Subcutaneous adipose tissue (tissue), 4 donors: ENCODE measurements around the gene CCR8. TPM values are rescaled to one million over a fixed set of nuclear protein-coding genes. Genes with fewer than 3 reads are reported as not detected.

Source experiments
- CTCF ChIP-seq: fragments of 450-650 bp; IDR thresholded peaks from one replicate; pipeline ENCODE4 v1.5.1; 2016; ENCODE audit warnings: low read depth, mild to moderate bottlenecking, control low read depth, antibody characterized with exemption, moderate library complexity
- total RNA-seq, 4 donors: library from RNA; depleted of rRNA; stranded (reverse); fragments of >200 nt; gene quantifications; one replicate each; pipeline ENCODE4 v1.1.0, GENCODE V29; 2016

The CCR8 gene, protein sequence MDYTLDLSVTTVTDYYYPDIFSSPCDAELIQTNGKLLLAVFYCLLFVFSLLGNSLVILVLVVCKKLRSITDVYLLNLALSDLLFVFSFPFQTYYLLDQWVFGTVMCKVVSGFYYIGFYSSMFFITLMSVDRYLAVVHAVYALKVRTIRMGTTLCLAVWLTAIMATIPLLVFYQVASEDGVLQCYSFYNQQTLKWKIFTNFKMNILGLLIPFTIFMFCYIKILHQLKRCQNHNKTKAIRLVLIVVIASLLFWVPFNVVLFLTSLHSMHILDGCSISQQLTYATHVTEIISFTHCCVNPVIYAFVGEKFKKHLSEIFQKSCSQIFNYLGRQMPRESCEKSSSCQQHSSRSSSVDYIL
- total RNA-seq: not detected

- TF ChIP-seq CTCF: no peak
These were observed at the start of gene CCR8 for GRCh38 chr3:39329493-39329892. CCR8 (plus strand) TSS chr3:39329709; CDS start chr3:39332332, 2,623 bp downstream.

- TF ChIP-seq CTCF: no peak
These were observed 49.6 kb upstream of the CCR8 start, which contains the start of gene CX3CR1 for GRCh38 chr3:39279745-39280517. CX3CR1 (minus strand) TSS chr3:39280036; CDS start chr3:39266509, 13,527 bp downstream.

DNA sequence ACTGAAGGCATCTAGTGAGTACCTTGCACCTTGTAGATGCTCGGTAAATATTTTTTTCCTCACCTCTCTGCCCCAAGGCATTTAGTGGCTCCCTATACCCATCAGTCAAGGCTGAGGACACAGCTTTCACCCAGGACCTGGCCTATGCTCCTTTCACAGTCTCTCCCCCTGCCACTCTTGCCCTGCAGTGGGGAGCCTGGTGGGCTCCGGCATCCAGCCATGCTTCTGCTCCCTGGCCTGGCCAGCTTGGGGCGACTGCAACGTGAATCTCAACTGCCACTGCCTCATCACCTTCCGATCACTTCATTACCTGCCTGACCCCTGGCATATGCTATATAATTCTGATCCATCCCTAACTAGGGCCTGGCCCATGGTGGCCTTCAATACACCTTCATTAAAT, 48.9 kb upstream of the CCR8 start:
- no peak for TF ChIP-seq CTCF

- TF ChIP-seq CTCF: no peak
These were observed 48.0 kb upstream of the CCR8 start for GRCh38 chr3:39281533-39281932.

- TF ChIP-seq CTCF: no peak
These were observed 47.5 kb upstream of the CCR8 start for GRCh38 chr3:39282057-39282456.

DNA sequence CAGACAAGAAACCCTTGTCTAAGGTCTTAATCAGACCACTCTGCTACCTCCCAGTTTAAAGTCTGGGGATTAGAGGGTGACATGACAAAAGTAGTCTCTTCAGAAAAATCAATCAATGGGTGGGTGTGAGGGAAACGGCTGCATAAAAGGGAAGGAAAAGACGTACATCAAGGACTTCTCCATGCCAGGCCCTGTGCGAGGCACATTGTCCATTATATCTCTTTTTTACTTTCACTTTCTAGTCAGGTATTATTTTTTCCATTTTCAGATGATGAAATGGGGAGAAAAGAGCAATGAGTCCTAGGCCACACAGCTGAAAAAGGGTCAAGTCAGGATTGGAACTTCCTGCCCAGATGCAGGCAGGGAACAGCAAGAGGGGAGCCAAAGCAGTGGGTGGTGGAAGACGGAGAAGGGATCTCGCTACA, 45.0 kb upstream of the CCR8 start:
- no peak for TF ChIP-seq CTCF

DNA sequence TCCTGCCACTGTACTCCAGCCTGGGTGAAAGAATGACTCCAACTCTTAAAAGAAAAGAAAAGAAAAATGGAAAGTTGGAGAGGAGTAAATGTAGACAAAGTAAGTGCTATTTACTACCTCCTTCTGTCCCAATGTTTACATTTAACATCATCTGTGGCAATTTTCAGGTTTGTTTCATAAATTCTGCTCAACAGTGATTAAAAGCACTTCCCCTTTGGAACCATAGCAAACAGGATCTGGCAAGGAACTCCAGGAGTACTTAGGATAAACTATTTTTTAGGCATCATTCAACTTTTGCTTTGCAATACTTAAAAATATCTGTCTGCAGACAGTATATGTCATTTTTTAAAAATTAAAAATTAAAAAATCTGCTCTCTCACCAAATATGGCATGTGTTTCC, 44.2 kb upstream of the CCR8 start:
- TF ChIP-seq CTCF: no peak
